ENCODE measurements around the gene GALNT18. TPM values are rescaled to one million over a fixed set of nuclear protein-coding genes. Genes with fewer than 3 reads are reported as not detected.

Gene GALNT18
- total RNA-seq, 2 experiments from 2014 or later: not detected

DNA sequence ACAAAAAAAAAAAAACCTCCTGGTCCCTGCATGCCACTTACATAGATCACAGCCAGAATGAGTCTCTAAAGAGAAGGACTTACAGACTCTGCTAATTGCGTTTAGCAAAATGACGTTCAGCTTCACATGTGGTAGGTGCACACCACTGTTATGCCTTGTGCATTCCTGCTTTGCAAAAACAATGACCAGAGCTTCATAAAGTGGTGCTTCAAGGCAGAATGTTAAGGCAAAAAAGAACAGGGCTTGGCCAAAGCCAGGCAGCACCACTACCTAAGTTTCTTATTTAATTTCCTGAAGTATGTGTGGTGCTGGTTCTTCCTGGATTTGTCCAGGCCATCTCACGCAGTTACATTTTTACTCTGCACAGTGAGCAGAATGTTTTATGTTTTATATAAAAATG is 85.2 kb downstream of the GALNT18 start:
- H3K4me1 ChIP-seq (ENCODE audit: insufficient read depth, low read length, poor library complexity, severe bottlenecking): no peaks in the 10 kb centered on the region
- TF ChIP-seq, protein P1, sequence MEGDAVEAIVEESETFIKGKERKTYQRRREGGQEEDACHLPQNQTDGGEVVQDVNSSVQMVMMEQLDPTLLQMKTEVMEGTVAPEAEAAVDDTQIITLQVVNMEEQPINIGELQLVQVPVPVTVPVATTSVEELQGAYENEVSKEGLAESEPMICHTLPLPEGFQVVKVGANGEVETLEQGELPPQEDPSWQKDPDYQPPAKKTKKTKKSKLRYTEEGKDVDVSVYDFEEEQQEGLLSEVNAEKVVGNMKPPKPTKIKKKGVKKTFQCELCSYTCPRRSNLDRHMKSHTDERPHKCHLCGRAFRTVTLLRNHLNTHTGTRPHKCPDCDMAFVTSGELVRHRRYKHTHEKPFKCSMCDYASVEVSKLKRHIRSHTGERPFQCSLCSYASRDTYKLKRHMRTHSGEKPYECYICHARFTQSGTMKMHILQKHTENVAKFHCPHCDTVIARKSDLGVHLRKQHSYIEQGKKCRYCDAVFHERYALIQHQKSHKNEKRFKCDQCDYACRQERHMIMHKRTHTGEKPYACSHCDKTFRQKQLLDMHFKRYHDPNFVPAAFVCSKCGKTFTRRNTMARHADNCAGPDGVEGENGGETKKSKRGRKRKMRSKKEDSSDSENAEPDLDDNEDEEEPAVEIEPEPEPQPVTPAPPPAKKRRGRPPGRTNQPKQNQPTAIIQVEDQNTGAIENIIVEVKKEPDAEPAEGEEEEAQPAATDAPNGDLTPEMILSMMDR (conservative IDR thresholded peaks at IDR 0.05; ENCODE audit: low read length): no peak
- TF ChIP-seq EZH2phosphoT487 (IDR thresholded peaks at IDR 0.05; ENCODE audit: borderline replicate concordance, low read depth, low read length): no peak
- H3K4me3 ChIP-seq (ENCODE audit: low read depth, low read length, poor library complexity, severe bottlenecking): no peak overlapping the region
- H4K20me1 ChIP-seq (ENCODE audit: insufficient read depth, low read length): no peaks in the 10 kb centered on the region
- CTCF ChIA-PET (ENCODE audit: unreplicated experiment): no interaction called here
- no peaks in the 10 kb centered on the region for H3K36me3 ChIP-seq (ENCODE audit: insufficient read depth, low read length)
- H3K9me2 ChIP-seq (ENCODE audit: insufficient read depth, low read length): no peaks in the 10 kb centered on the region
- H3K9me3 ChIP-seq (ENCODE audit: low read length): no peaks in the 10 kb centered on the region
- H3K27ac ChIP-seq (ENCODE audit: low read depth, low read length, poor library complexity, severe bottlenecking): no peak overlapping the region
- no peaks in the 10 kb centered on the region for H3K79me2 ChIP-seq (ENCODE audit: insufficient read depth, low read depth, low read length)
- H2AFZ ChIP-seq (ENCODE audit: low read length): no peak overlapping the region
- no TSS peak for BruUV-seq (replicated peaks)
- DNase-seq (ENCODE audit: low spot score): no peak
- POLR2A ChIA-PET: no interaction called here
- intact Hi-C loops (cut with micrococcal nuclease; ENCODE audit: unreplicated experiment): no loop called here
- no peak overlapping the region for H3K4me2 ChIP-seq (ENCODE audit: low read length)

DNA sequence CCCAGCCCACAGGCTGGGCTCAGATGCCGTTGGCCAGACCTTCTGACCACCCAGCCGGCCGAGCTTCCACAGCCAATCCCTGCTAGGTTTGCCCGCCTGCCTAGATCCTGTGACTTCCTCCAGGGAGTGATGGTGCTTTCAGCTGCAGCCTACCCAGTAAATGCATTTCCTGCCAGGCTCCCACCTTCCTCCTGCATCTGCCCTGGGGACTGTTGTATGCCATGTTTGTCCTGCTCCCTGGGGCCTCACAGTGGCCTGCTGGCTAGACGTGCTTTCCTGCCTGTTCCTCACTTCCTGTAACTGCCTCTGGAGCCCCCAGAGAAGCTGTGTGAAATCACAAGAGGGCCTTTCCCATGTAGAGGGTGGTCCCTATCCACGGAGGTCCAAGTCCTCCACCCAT is 86.2 kb downstream of the GALNT18 start:
- TF ChIP-seq, protein P1 (conservative IDR thresholded peaks at IDR 0.05; ENCODE audit: low read length): no peak
- TF ChIP-seq EZH2phosphoT487 (IDR thresholded peaks at IDR 0.05; ENCODE audit: borderline replicate concordance, low read depth, low read length): no peak
- no peaks in the 10 kb centered on the region for H3K79me2 ChIP-seq (ENCODE audit: insufficient read depth, low read depth, low read length)
- H3K9me2 ChIP-seq (ENCODE audit: insufficient read depth, low read length): no peaks in the 10 kb centered on the region
- no peak overlapping the region for H3K4me2 ChIP-seq (ENCODE audit: low read length)
- H3K27ac ChIP-seq (ENCODE audit: low read depth, low read length, poor library complexity, severe bottlenecking): no peak overlapping the region
- H3K36me3 ChIP-seq (ENCODE audit: insufficient read depth, low read length): no peaks in the 10 kb centered on the region
- no peaks in the 10 kb centered on the region for H3K4me1 ChIP-seq (ENCODE audit: insufficient read depth, low read length, poor library complexity, severe bottlenecking)
- H3K4me3 ChIP-seq (ENCODE audit: low read depth, low read length, poor library complexity, severe bottlenecking): no peak overlapping the region
- BruUV-seq (replicated peaks): no TSS peak
- intact Hi-C loops (cut with micrococcal nuclease; ENCODE audit: unreplicated experiment): no loop called here
- no peaks in the 10 kb centered on the region for H4K20me1 ChIP-seq (ENCODE audit: insufficient read depth, low read length)
- H3K9me3 ChIP-seq (ENCODE audit: low read length): no peaks in the 10 kb centered on the region
- ChIA-PET CTCF (ENCODE audit: unreplicated experiment) (no interaction called here), POLR2A (no interaction called here)
- DNase-seq (ENCODE audit: low spot score): no peak
- no peak overlapping the region for H2AFZ ChIP-seq (ENCODE audit: low read length)

DNA sequence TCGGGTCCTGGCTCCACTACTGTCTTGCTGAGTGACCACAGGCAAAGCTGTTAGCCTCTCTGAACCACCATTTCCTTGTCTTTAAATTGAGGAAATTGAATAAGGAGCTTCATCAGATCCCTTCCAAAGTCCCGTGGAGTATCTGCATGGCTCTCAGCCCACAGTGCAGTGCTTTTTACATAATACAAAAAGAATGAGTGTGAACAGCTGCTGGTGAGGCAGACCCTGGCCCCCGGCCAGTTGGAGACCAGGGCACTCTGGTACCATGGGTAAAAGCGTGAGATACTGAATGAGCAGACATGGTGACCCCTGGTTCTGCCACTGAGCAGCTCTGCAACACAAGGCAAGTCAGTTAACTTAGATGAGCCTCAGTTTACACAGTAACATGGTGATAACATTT is 86.8 kb downstream of the GALNT18 start:
- H3K27ac ChIP-seq (ENCODE audit: low read depth, low read length, poor library complexity, severe bottlenecking): no peak overlapping the region
- no peak overlapping the region for H2AFZ ChIP-seq (ENCODE audit: low read length)
- H3K36me3 ChIP-seq (ENCODE audit: insufficient read depth, low read length): no peaks in the 10 kb centered on the region
- BruUV-seq (replicated peaks): no TSS peak
- H4K20me1 ChIP-seq (ENCODE audit: insufficient read depth, low read length): no peaks in the 10 kb centered on the region
- ChIA-PET CTCF (ENCODE audit: unreplicated experiment) (no interaction called here), POLR2A (no interaction called here)
- no peaks in the 10 kb centered on the region for H3K4me1 ChIP-seq (ENCODE audit: insufficient read depth, low read length, poor library complexity, severe bottlenecking)
- H3K4me2 ChIP-seq (ENCODE audit: low read length): no peak overlapping the region
- no peaks in the 10 kb centered on the region for H3K9me2 ChIP-seq (ENCODE audit: insufficient read depth, low read length)
- H3K9me3 ChIP-seq (ENCODE audit: low read length): no peaks in the 10 kb centered on the region
- intact Hi-C loops (cut with micrococcal nuclease; ENCODE audit: unreplicated experiment): no loop called here
- no peak for TF ChIP-seq EZH2phosphoT487 (IDR thresholded peaks at IDR 0.05; ENCODE audit: borderline replicate concordance, low read depth, low read length)
- TF ChIP-seq, protein P1 (conservative IDR thresholded peaks at IDR 0.05; ENCODE audit: low read length): no peak
- H3K4me3 ChIP-seq (ENCODE audit: low read depth, low read length, poor library complexity, severe bottlenecking): no peak overlapping the region
- no peak for DNase-seq (ENCODE audit: low spot score)
- no peaks in the 10 kb centered on the region for H3K79me2 ChIP-seq (ENCODE audit: insufficient read depth, low read depth, low read length)

All from OCI-LY7 (cell line).